Fibroblast of mammary gland (primary cell): Measurements from ENCODE around the gene ELFN1.

Experiments
- DNase-seq: peaks from one replicate; pipeline ENCODE4 v3.0.0-alpha.2; 2010; ENCODE audit warnings: low read depth
- H3K4me3 ChIP-seq: 2 replicates; pipeline ENCODE4 v1.5.1; 2011; ENCODE audit warnings: low read depth, mild to moderate bottlenecking, low read length, moderate library complexity; ENCODE audit not compliant: control insufficient read depth
- TF ChIP-seq, protein P1 (sequence below): conservative IDR thresholded peaks from 2 replicates; pipeline ENCODE4 v1.5.1; 2011; ENCODE audit warnings: low read depth, low read length, inconsistent platforms; ENCODE audit not compliant: control insufficient read depth, insufficient read depth

The ELFN1 gene

DNA sequence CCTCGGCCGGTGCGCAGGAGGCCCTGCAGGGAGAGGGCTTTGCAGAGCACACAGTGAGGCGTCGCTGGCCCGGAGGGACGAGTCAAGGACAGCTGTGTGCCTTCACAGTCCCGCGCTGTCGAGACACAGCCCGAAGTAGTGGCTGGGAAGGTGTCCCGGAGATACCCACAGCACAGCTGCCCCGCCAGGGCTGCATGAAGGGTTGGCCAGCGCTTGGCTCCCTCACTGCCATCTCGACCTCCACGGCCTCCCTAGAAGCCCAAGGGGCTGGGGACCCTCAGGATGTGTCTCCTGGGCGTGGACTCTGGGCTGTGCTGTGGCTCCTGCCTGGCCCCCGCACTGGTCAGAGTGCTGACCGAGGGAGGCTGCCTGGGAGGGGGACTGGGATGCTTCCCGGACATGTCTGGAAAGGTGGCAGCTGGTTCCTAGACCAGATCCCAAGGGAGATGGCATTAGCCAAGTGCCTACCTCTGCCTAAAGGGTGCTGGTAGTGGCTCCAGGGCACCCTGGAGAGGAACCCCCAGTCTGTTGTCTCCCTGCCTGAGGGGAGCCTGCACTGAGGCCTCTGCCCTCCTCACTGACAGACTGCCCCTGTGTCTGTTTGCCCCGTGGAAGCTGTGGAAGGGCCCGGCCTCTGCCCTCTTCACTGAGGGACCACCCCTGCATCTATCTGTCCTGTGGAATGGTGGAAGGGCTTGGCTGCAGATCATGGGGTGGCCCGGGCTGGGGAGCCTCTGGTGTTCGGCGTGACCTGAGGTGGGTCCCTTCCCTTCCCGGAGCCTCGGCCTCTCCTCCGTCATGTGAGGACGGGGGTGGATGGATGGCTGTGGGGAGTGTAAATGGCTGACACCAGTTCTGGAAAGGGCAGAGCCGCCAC is 5.8 kb downstream of the ELFN1 start:
- TF ChIP-seq, protein P1, sequence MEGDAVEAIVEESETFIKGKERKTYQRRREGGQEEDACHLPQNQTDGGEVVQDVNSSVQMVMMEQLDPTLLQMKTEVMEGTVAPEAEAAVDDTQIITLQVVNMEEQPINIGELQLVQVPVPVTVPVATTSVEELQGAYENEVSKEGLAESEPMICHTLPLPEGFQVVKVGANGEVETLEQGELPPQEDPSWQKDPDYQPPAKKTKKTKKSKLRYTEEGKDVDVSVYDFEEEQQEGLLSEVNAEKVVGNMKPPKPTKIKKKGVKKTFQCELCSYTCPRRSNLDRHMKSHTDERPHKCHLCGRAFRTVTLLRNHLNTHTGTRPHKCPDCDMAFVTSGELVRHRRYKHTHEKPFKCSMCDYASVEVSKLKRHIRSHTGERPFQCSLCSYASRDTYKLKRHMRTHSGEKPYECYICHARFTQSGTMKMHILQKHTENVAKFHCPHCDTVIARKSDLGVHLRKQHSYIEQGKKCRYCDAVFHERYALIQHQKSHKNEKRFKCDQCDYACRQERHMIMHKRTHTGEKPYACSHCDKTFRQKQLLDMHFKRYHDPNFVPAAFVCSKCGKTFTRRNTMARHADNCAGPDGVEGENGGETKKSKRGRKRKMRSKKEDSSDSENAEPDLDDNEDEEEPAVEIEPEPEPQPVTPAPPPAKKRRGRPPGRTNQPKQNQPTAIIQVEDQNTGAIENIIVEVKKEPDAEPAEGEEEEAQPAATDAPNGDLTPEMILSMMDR = no peak
- H3K4me3 ChIP-seq = no peak overlapping the region
- DNase-seq = no peak

DNA sequence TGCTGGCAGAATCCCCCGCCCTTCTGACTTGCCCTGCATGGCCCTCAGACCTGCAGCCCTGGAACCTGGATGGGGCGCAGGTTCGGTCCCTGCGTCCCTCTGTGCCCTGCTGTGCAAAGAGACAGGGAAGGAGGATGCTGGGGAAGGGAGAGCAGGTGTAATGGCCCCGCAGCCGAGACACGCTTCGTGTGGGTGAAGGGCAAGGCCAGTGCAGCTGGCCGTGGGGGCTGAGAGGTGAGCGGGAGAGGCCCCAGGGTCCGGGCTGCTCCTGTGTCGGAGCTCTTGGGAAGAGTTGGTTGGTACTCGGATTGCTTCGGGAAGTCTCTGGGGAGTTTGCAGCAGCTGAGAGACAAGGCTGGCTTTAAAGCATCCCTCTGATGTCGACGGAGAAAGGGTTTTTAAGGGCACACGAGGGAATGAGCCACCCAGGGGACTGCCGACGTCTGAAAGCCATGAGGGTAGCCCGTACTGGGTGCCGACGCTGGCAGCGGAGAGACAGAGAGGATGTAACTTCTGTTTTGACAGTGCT is 6.5 kb downstream of the ELFN1 start:
- H3K4me3 ChIP-seq = no peak overlapping the region
- TF ChIP-seq, protein P1 = no peak
- DNase-seq = no peak

- TF ChIP-seq, protein P1 = no peak
- no peak overlapping the region for H3K4me3 ChIP-seq
- DNase-seq = no peak
Measured at GRCh38 chr7:1677206-1678080, 7.4 kb downstream of the ELFN1 start.

GRCh38 chr7:1678081-1678543 is 8.0 kb downstream of the ELFN1 start:
- TF ChIP-seq, protein P1 = no peak
- H3K4me3 ChIP-seq = no peak overlapping the region
- DNase-seq = no peak

DNA sequence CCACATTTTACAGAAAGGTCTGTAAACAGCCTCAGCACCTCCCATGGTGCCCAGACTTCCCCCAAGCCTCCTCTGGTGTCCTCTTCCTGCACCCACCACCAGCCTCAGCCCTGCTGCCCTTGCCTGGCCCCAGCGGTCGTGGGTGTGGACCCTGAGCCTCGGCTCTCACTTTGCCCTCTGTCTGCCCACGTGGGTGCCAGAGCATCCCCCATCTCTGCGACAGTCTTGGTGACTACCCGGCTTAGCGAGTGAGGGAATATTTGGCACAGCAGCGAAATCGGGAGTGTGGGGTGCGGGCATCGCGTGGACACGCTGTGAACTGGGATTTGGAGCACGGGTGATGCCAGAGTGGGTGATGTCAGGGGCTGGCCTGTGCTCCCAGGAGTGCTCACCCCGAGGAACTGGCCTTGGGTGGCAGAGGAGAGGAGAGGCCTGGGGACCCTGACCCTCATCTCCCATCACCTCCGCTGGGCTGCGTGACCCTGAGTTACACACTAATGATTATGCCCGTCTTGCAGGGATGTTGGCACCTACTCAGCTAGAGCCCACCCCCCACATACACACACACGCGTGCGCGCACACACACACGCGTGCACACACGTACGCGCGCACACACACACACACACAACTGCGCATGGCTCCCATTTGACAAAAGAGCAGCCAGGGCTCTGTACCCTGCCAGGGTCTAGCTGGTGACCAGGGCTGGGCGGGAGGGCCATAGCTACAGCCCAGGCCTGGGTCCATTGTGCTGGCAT is 8.7 kb downstream of the ELFN1 start:
- no peak for DNase-seq
- H3K4me3 ChIP-seq = no peak overlapping the region
- TF ChIP-seq, protein P1 = no peak

GRCh38 chr7:1679326-1679965 is 9.4 kb downstream of the ELFN1 start:
- no peak overlapping the region for H3K4me3 ChIP-seq
- TF ChIP-seq, protein P1 = no peak
- no peak for DNase-seq
